HG03060 (cell line): Measurements from ENCODE around the gene KLHL42.

Source experiments
- ATAC-seq: cut with Tn5 transposase; IDR thresholded peaks from one replicate; pipeline ENCODE4 v1.9.1; 2021; ENCODE audit warnings: low read depth, moderate number of reproducible peaks; ENCODE audit not compliant: unreplicated experiment

Gene KLHL42

GRCh38 chr12:27851311-27851710 lies 71.3 kb downstream of the KLHL42 start:
- ATAC-seq = no peak

DNA sequence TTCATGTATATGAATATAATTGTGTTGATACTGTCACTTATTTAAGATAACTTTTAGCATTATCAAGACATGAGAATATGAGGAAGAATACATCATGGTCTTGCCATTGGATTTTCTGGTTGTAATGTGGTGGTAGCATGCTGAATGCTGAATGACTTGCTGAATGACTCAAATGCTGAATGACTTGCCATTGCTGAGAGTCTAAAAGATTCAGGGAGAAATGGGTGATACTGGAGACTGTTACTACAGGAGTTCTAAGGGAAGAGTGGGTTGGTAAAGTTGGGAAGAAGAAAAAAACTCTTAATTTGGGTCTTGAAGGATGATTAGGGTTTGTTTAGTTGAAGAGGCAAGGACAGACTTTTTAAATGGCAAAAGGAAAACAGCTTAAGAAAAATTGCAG lies 72.1 kb downstream of the KLHL42 start:
- ATAC-seq = no peak
